Muscle layer of duodenum (tissue), 2 donors: Measurements from ENCODE around the gene ZC3H18.

ENCODE experiments used
- H3K27ac ChIP-seq: one replicate; pipeline ENCODE4 v1.7.0; 2013; ENCODE audit warnings: mild to moderate bottlenecking, low read length
- H3K27me3 ChIP-seq: one replicate; pipeline ENCODE4 v1.7.0; 2013; ENCODE audit warnings: low read depth, mild to moderate bottlenecking, control low read depth, low read length
- H3K36me3 ChIP-seq, 2 donors: one replicate each; pipeline ENCODE4 v1.7.0; 2013; ENCODE audit warnings: low read length in 2 of 2, control low read depth in 1 of 2, mild to moderate bottlenecking in 1 of 2; ENCODE audit not compliant: insufficient read depth in 2 of 2, control insufficient read depth in 1 of 2
- H3K4me1 ChIP-seq, 2 donors: one replicate each; pipeline ENCODE4 v1.7.0; 2013; ENCODE audit warnings: low read length in 2 of 2, mild to moderate bottlenecking in 2 of 2, control low read depth in 1 of 2, moderate library complexity in 1 of 2; ENCODE audit not compliant: insufficient read depth in 2 of 2, control insufficient read depth in 1 of 2
- H3K4me3 ChIP-seq, 2 donors: one replicate each; pipeline ENCODE4 v1.7.0; 2013; ENCODE audit warnings: low read length in 2 of 2, low read depth in 1 of 2, mild to moderate bottlenecking in 1 of 2
- H3K9me3 ChIP-seq, 2 donors: one replicate each; pipeline ENCODE4 v1.7.0; 2013; ENCODE audit warnings: low read length in 2 of 2, control low read depth in 1 of 2, mild to moderate bottlenecking in 1 of 2; ENCODE audit not compliant: control insufficient read depth in 1 of 2
- donor health status: healthy.

The ZC3H18 gene

DNA sequence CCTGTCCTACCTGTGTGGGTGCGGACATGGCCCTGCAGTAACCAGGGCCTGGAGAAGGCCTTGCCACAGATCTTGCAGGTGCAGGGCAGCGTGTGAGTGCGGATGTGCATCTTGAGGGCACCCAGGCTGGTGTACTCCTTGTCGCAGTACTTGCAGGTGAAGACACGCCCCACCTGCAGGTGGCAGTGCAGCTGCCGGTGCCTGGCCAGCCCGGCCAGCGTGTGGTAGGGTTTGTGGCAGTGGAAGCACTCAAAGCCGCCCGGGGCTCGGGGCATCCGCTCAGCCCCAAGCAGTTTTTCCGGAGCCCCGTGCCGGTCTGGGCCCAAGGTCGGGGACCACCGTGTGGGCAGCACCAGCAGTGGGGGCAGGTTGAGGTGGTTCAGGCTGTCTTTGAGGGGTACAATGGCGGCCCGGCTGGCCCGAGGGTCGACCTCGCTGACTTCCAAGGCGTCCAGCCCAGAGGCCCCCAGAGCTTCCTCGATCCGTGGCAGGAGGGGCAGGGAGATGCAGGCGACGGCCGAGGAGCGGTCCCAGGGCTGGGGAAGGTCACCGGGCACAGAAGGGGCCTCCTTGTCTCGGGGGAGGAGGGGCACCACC, 111.0 kb downstream of the ZC3H18 start:
- no peak overlapping the region for H3K4me3 ChIP-seq
- peaks cover 28% of the 10 kb centered on the region for H3K27me3 ChIP-seq
- H3K36me3 ChIP-seq: no peaks in the 10 kb centered on the region
- no peak overlapping the region for H3K27ac ChIP-seq
- no peaks in the 10 kb centered on the region for H3K9me3 ChIP-seq
- H3K4me1 ChIP-seq: peaks cover 0 to 17% of the 10 kb centered on the region in 2 donors
